ENCODE results near the gene NANOS2.

The NANOS2 gene

GRCh38 chr19:45913874-45914830 is at the start of gene NANOS2:
Gene NANOS2 (minus strand): TSS chr19:45914778. CDS start chr19:45914693, 85 bp downstream.
- DNase-seq, result no peak

- DNase-seq, result no peak
Observed at GRCh38 chr19:45962021-45962420, 47.4 kb upstream of the NANOS2 start.

- no peak for DNase-seq
Observed at GRCh38 chr19:45960595-45961235, 46.1 kb upstream of the NANOS2 start.

- DNase-seq, result no peak
Observed at GRCh38 chr19:45959517-45960025, 45.0 kb upstream of the NANOS2 start.

DNA sequence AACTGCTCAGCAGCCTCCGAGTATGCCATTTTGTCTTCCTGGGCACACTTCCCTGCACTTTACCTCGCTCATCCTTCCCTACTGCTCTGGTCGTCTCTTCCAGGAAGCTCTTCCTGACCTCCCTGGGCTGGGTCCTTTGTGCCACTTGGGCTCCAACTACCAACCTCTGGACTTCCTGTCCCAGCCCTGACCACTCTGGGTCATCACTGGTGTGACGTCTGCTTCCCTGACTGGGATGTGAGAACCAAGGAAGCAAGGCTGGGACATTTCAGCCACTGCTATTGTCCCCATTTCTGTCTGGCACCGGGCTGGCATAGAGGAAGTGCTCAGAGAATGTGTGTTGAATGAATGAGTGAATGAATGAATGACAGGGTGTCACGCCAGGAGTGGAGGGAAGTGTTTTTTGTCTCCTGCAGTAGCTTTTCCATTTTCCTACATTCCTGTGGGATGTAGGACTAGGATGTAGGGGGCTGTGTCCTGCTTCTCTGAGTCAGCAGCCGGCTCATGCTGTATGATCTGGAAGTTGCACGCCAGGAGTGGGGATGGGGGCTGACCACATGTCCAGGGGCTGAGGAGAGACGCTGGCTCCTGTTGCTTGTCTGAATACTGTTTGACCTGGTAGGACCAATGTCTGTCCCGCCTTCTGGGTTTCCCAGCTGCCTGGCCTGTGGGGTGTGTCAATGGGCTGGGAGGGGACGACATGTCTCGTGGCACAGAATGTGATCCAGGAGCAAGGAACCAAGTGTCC is 44.4 kb upstream of the NANOS2 start:
- no peak for DNase-seq

- no peak for DNase-seq
Observed at GRCh38 chr19:45958320-45958719, 43.7 kb upstream of the NANOS2 start.

DNA sequence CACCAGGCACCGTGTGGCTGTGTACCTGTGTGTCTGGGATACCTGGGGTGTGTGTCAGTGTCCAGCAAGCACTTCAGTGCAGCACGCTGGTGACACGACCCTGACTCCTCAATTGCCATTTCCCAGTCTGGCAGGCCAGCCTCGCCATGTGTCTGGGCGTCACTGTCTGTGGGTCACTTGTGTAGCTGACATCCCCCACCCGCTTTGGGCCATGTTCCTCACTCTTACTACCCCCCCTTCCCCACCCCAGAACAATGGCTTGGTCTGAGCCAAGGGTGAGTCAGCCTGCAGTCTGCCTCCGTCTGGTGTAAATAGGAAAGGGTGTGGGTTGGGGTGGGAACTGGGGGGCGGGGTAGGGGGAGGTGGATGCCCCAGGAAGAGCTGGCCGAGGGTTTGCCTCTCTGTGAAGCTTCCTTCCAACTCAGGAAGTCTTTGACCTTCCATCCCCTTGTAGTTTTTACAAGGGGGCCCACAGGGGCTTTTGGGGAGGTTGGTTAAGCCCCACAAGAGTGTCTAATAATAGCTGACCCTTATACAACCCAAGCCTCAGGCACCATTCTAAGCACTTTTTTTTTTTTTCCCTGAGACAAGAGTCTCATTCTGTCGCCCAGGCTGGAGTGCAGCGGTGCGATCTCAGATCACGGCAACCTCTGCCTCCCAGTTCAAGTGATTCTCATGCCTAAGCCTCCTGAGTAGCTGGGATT is 41.5 kb upstream of the NANOS2 start:
- no peak for DNase-seq

- DNase-seq, result peak; percentile 16
Observed at GRCh38 chr19:45954156-45954555, 39.6 kb upstream of the NANOS2 start.

GRCh38 chr19:45953676-45954075 is 39.1 kb upstream of the NANOS2 start:
- no peak for DNase-seq

DNA sequence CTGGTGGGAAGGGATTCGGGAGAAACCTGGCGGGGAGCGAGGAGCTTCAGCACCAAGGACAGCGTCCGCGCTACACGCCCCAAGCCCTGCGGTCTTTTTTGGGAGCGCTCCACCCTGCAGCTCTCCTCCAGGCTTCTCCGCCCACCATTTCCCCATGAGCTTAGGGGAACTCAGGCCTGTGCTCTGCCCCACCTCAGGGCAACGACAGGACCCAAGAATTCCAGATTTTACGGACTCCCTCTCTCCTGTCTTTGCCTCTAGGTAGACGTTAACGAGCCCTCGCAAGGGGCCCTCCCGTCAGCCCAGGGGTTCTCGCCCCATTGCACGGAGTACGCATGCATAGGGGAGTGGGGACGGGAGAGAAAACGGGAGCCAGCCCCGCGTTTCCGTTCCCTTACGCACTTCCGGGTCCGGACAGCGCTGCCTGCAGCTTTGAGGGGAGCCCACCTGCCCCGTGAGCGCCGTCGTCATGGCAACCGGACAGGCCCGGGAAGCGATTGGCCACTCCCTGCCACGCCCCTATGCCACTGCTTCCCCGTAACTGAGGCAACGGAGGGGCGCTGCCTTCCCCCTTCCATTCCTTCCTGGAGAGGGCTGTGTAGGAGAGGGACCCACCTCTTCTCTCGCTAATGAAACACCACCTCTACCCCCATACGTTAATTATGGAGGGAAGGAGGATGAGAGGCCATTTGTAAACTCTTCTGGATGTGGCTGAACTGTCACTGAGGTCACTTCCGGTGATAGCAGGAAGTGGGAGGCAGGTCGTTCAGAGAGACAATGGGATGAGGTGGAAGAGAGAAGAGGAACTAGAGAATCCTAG is 38.3 kb upstream of the NANOS2 start:
- no peak for DNase-seq

- DNase-seq, result no peak
Observed at GRCh38 chr19:45952341-45952685, 37.7 kb upstream of the NANOS2 start.

GRCh38 chr19:45947926-45948325 is 33.3 kb upstream of the NANOS2 start:
- no peak for DNase-seq

DNA sequence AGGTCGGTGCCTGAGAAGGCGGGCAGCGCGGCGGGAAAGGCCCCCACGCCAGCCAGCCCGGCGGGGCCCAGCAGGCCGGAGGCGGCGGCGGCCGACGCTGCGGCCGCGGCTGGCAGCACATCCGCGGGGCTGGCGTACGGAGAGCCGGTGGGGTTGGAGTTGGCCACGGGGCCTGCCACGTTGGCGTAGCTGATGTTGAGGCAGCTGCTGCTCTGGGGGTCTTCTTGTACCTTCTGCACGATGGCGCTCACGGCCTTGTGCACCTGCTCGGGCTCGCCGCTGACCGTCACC is 25.9 kb upstream of the NANOS2 start:
- no peak for DNase-seq

DNA sequence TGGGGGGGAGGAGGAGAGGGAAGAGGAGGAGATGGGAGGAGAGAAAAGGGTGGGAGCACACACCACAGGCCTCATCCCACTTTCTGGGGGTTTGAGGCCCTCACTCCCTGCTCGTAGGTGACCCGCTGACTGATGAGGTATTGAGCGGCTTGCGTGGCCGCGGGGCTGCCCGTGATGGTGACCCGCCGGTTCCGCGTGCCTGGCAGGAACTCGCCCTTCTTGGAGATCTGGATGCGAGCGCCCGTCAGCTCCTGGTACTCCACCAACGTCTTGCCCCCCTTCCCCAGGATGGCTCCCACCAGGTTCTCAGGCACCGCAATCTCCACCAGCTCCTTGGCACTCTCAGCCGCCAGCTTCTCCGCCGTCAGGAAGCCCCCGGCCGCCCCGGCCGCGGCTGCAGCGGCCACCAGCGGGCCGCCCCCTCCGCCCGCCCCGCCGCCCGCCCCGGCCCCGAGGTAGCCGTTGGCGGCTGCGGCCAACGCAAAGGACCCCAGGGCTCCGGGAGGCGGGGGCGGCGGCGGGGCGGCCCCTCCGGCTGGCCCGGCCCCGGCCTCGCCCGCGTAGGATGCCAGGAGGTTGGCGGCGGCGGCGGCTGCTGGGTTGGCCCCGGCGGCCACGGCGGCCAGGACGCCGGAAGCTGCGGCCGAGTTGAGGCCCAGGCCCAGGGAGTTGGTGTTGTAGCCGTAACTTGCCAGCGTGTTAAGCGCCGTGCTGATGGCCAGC is 25.4 kb upstream of the NANOS2 start:
- no peak for DNase-seq

GRCh38 chr19:45938733-45939319 is 24.2 kb upstream of the NANOS2 start:
- no peak for DNase-seq

DNA sequence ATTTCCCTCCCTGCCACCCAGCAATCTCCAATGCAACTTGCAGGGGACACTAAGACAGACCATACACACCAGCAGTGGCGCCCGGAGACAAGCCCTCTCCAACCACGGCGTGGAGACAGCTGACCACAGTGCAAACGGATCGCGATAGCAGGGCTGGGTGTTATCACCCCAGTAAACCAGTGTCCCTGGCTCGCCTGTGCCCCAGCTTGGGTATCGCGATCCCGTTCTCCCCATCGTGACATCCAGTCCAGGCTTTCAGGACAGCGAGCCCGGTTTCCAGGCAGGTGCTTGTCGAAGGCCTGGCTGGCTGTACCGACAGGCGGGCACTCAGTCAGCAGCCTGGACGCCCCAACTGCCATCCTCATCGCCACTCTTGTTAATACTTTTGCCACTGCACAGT is 20.7 kb upstream of the NANOS2 start:
- no peak for DNase-seq

DNA sequence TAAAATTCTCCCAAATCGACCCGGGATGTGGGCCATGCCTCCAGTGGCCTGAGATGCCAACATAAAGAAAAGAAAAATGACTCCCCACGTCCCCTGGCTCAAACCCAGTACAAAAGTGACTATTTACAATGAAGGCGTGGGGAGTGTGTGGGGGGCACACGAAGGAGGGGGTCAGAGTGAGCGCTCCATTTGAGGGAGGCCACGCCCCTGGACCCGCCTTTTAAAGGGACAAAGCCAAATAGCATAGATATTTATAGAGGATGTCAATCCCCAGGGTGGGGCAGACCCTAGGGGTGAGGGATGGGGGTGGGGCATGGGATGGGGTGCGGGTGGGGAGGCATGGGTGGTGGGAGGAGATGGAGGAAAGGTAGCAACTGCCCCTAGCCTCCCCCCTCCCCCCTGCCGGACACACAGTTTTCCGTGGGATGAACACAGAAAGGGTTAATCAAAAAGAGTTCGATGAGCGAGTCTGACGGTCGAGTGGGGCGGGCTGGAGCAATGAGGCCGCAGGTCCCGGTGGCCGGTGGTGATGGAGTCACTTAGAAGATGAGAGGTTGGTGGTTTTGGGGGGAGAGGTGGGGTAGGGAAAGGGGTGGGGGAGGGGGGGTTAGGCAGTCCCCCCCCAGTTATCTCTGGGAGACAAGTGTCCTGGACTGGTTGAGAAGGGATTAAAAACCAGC is 20.1 kb upstream of the NANOS2 start:
- no peak for DNase-seq

- no peak for DNase-seq
Observed at GRCh38 chr19:45933759-45934158, 19.2 kb upstream of the NANOS2 start.

DNA sequence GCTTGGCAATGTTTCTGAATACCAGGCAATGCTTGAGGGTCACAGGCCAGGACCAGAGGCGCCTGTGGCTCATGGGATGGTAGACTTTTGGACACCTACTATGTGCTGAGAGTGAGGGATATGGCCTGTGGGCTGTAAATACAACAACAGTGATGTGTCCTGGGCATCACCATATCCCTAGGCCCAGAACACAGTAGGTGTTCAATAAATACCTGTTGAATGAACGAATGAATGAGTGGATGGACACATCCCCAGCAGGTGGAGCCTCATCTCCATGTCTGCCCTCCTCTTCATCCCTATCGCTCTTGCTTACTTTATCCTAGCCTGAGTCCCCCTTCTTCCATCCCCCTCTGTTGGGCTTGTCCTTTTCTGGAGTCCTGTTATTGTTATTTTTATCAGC is 16.5 kb upstream of the NANOS2 start:
- no peak for DNase-seq

DNA sequence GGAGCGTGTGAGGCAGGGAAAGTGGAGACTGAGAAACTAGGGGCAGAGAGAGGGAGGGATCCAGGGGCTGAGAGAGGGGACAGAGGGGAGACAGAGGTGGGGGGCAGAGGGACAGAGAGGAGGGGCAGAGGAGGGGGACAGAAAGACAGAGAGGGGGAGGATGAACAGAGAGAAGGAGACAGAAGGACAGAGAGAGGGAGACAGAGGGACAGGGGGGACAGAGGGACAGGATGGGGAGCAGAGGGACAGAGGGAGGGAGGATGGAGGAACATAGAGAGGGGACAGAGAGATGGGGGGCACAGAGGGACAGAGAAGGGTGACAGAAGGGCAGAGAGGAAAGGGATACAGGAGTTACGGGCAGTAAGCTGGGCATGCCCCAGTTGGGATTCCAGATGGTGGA is 14.7 kb upstream of the NANOS2 start:
- DNase-seq, result no peak

Data from NCI-H1092 treated with DMSO at 0.1 percent for 48 hours (cell line).